CD4-positive, alpha-beta T cell treated with Interleukin-4 for 1 hour (primary cell): ENCODE measurements around the gene LMBR1L.

Experiments
- DNase-seq, 2 donors: peaks; one replicate each; pipeline ENCODE4 v3.0.0-alpha.2; 2020 to 2022

Gene LMBR1L

GRCh38 chr12:49109641-49110463, 795 bp downstream of the LMBR1L start:
- peak in 1 of 2 donors; percentile 24 for DNase-seq

- peak in 1 of 2 donors; percentile 31 for DNase-seq
Measured at GRCh38 chr12:49108958-49109404, 1.7 kb downstream of the LMBR1L start.

GRCh38 chr12:49105504-49106084, 5.1 kb downstream of the LMBR1L start:
- DNase-seq = no peak

GRCh38 chr12:49104822-49105221, 5.8 kb downstream of the LMBR1L start:
- no peak for DNase-seq

GRCh38 chr12:49100380-49100779, 10.3 kb downstream of the LMBR1L start:
- no peak for DNase-seq

GRCh38 chr12:49098703-49099102, 11.9 kb downstream of the LMBR1L start:
- DNase-seq = no peak

- peak; percentile 66 to 68 for DNase-seq
Measured at GRCh38 chr12:49098035-49098451, 12.6 kb downstream of the LMBR1L start.

- DNase-seq = no peak
Measured at GRCh38 chr12:49097381-49097780, 13.3 kb downstream of the LMBR1L start.

GRCh38 chr12:49094975-49095365, 15.7 kb downstream of the LMBR1L start:
- DNase-seq = no peak

GRCh38 chr12:49094160-49094974, 16.3 kb downstream of the LMBR1L start, which contains the start of gene DHH:
DHH (minus strand) TSS chr12:49094801; CDS start chr12:49094512, 289 bp downstream.
- no peak for DNase-seq

- DNase-seq = no peak
Measured at GRCh38 chr12:49093792-49094159, 16.9 kb downstream of the LMBR1L start.

GRCh38 chr12:49092816-49093406, 17.7 kb downstream of the LMBR1L start:
- no peak for DNase-seq

GRCh38 chr12:49092086-49092815, 18.4 kb downstream of the LMBR1L start:
- DNase-seq = peak; percentile 61 to 63

- no peak for DNase-seq
Measured at GRCh38 chr12:49091836-49092085, 18.9 kb downstream of the LMBR1L start.

GRCh38 chr12:49091056-49091835, 19.4 kb downstream of the LMBR1L start:
- DNase-seq = no peak

GRCh38 chr12:49089821-49090773, 20.6 kb downstream of the LMBR1L start:
- DNase-seq = peak; percentile 32 to 33

- DNase-seq = no peak
Measured at GRCh38 chr12:49088932-49089330, 21.7 kb downstream of the LMBR1L start.

GRCh38 chr12:49088150-49088931, 22.3 kb downstream of the LMBR1L start:
- peak; percentile 81 to 82 for DNase-seq

GRCh38 chr12:49086116-49086515, 24.5 kb downstream of the LMBR1L start:
- no peak for DNase-seq

GRCh38 chr12:49084438-49084837, 26.2 kb downstream of the LMBR1L start:
- DNase-seq = no peak
